IPS-20b (cell line): ENCODE measurements around the gene NBEAL1.
"Not testable (repeated sequence)": the region's sequence is repeated elsewhere in the genome, so short reads cannot be mapped to it uniquely, and the experiment has no call there.

Experiments
- H3K27ac ChIP-seq: one replicate; pipeline ENCODE4 v1.5.1; 2013; ENCODE audit warnings: low read length
- H3K27me3 ChIP-seq: 2 replicates; pipeline ENCODE4 v1.6.1; 2013; ENCODE audit warnings: mild to moderate bottlenecking, low read length, inconsistent platforms; ENCODE audit not compliant: insufficient read depth
- H3K36me3 ChIP-seq: 2 replicates; pipeline ENCODE4 v1.6.1; 2013; ENCODE audit warnings: low read depth, mild to moderate bottlenecking, inconsistent platforms, low read length, moderate library complexity; ENCODE audit not compliant: insufficient read depth
- H3K4me1 ChIP-seq: 2 replicates; pipeline ENCODE4 v1.6.1; 2013; ENCODE audit warnings: mild to moderate bottlenecking, control low read depth, inconsistent platforms, low read length, moderate library complexity; ENCODE audit not compliant: insufficient read depth
- H3K4me3 ChIP-seq: 2 replicates; pipeline ENCODE4 v1.5.1; 2013; ENCODE audit warnings: mild to moderate bottlenecking, low read length, inconsistent platforms
- H3K9ac ChIP-seq: 2 replicates; pipeline ENCODE4 v1.6.1; 2013; ENCODE audit warnings: low read depth, mild to moderate bottlenecking, inconsistent platforms, low read length, moderate library complexity
- H3K9me3 ChIP-seq: 2 replicates; pipeline ENCODE4 v1.6.1; 2013; ENCODE audit warnings: mild to moderate bottlenecking, low read depth, low read length, inconsistent platforms; ENCODE audit not compliant: insufficient read depth

NBEAL1 gene

GRCh38 chr2:203185864-203186263 is 171.2 kb downstream of the NBEAL1 start:
- H3K4me1 ChIP-seq, result no peaks in the 10 kb centered on the region
- H3K4me3 ChIP-seq, result no peak overlapping the region
- no peaks in the 10 kb centered on the region; the same call in 1 of the 2 replicates for H3K36me3 ChIP-seq
- H3K9ac ChIP-seq, result no peak overlapping the region
- H3K27ac ChIP-seq, result no peak overlapping the region
- no peaks in the 10 kb centered on the region for H3K9me3 ChIP-seq
- no peaks in the 10 kb centered on the region for H3K27me3 ChIP-seq

DNA sequence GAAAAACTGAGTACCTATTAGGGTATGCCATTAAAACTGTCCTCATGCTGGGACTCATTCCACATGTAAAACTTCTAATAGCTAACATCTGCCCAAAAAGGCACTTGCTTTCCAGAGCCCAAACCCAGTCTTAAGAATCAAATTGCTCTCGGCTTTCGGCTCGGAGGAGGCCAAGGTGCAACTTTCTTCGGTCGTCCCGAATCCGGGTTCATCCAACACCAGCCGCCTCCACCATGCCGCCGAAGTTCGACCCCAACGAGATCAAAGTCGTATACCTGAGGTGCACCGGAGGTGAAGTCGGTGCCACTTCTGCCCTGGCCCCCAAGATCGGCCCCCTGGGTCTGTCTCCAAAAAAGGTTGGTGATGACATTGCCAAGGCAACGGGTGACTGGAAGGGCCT is 175.9 kb downstream of the NBEAL1 start:
- H3K27me3 ChIP-seq, H3K36me3 ChIP-seq, H3K27ac ChIP-seq: not testable (repeated sequence)

GRCh38 chr2:203191026-203191425 is 176.4 kb downstream of the NBEAL1 start:
- H3K27me3 ChIP-seq, H3K4me1 ChIP-seq, H3K36me3 ChIP-seq: not testable (repeated sequence)

More for the DNA sequence above, 175.9 kb downstream of the NBEAL1 start:
- not testable (repeated sequence) for H3K4me1 ChIP-seq, H3K4me3 ChIP-seq, H3K9me3 ChIP-seq, H3K9ac ChIP-seq

DNA sequence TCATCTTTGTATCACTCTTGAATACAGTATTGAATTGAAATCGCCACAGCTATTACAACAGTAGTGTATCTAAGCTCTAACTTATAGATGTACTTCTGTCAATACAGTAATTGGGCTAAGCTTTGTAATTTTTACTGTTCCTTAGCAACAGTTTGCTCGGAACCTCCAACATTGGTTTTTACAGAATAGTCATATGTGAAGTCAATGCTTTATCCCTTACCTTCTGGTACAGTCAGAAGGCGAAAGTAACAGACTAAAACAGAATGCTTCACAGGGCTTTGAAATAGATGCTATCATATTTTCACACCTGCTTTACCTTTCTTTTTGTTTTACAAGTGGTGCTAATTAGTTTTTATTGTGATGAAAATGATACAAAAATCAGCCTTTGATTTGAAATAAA is 177.3 kb downstream of the NBEAL1 start:
- Histone ChIP-seq H3K27ac (no peak overlapping the region), H3K9me3 (no peaks in the 10 kb centered on the region), H3K9ac (no peak overlapping the region), H3K4me1 (no peaks in the 10 kb centered on the region), H3K4me3 (no peak overlapping the region), H3K27me3 (no peaks in the 10 kb centered on the region), H3K36me3 (no peaks in the 10 kb centered on the region; the same call in 1 of the 2 replicates)

More at GRCh38 chr2:203191026-203191425, 176.4 kb downstream of the NBEAL1 start:
- not testable (repeated sequence) for H3K27ac ChIP-seq, H3K4me3 ChIP-seq, H3K9ac ChIP-seq, H3K9me3 ChIP-seq

DNA sequence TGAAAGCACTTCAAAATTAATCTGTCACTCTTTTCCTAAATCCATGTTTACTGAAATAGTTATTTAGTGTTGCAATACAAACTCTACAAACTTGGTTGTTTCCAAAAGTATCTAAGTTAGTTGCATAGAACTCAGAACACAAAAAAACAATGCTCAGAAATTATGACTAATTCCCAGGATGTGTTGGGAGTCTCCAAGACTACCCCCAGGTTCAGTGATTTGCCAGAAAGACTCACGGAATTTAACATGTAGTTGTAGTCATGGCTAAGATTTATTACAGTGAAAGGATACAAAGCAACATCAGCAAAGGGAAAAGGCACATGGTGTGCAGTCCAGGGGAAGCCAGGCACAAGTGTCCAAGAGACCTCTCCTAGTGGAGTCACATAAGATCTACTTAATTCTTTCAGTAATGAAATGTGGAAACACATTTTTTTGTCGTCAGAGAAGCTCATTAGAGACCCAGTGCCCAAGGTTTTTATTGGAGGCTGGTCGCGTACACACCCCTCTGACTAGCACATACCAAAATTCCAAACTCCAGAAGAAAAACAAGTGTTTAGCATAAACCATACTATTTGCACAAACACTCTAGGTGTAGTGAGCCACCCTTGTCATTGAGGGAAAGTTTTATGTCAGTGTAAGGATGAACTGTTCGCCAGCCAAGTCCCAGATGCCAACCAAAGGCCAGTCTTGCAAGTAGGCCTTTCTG is 180.8 kb downstream of the NBEAL1 start:
- Histone ChIP-seq H3K27me3 (no peaks in the 10 kb centered on the region), H3K27ac (no peak overlapping the region), H3K4me1 (no peaks in the 10 kb centered on the region), H3K36me3 (no peaks in the 10 kb centered on the region; the same call in 1 of the 2 replicates), H3K9me3 (no peaks in the 10 kb centered on the region), H3K9ac (no peak overlapping the region), H3K4me3 (no peak overlapping the region)

GRCh38 chr2:203200866-203201265 is 186.2 kb downstream of the NBEAL1 start:
- Histone ChIP-seq H3K4me3 (no peak overlapping the region), H3K9me3 (no peaks in the 10 kb centered on the region; the same call in 1 of the 2 replicates), H3K27me3 (no peaks in the 10 kb centered on the region), H3K4me1 (no peaks in the 10 kb centered on the region), H3K27ac (no peak overlapping the region), H3K9ac (no peak overlapping the region), H3K36me3 (0 out of 2 replicates have a peak, but pooled peaks cover 3% of the 10 kb centered on the region)

GRCh38 chr2:203201426-203201825 is 186.8 kb downstream of the NBEAL1 start:
- no peak overlapping the region for H3K9ac ChIP-seq
- H3K4me1 ChIP-seq, result no peaks in the 10 kb centered on the region
- no peaks in the 10 kb centered on the region for H3K27me3 ChIP-seq
- no peaks in the 10 kb centered on the region; the same call in 1 of the 2 replicates for H3K9me3 ChIP-seq
- H3K4me3 ChIP-seq, result no peak overlapping the region
- no peak overlapping the region for H3K27ac ChIP-seq
- H3K36me3 ChIP-seq, result 0 out of 2 replicates have a peak, but pooled peaks cover 4% of the 10 kb centered on the region

GRCh38 chr2:203209538-203209937 is 194.9 kb downstream of the NBEAL1 start:
- Histone ChIP-seq H3K9me3 (no peaks in the 10 kb centered on the region; the same call in 1 of the 2 replicates), H3K4me1 (no peaks in the 10 kb centered on the region), H3K9ac (no peak overlapping the region), H3K36me3 (0 out of 2 replicates have a peak, but pooled peaks cover 4% of the 10 kb centered on the region), H3K27me3 (no peaks in the 10 kb centered on the region), H3K4me3 (no peak overlapping the region), H3K27ac (no peak overlapping the region)

GRCh38 chr2:203225423-203226039 is 210.9 kb downstream of the NBEAL1 start:
- Histone ChIP-seq H3K9ac (no peak overlapping the region), H3K4me1 (no peaks in the 10 kb centered on the region), H3K9me3 (no peaks in the 10 kb centered on the region), H3K4me3 (no peak overlapping the region), H3K36me3 (no peaks in the 10 kb centered on the region), H3K27ac (no peak overlapping the region), H3K27me3 (no peaks in the 10 kb centered on the region)

GRCh38 chr2:203229674-203230073 is 215.0 kb downstream of the NBEAL1 start:
- H3K27me3 ChIP-seq, H3K9ac ChIP-seq: not testable (repeated sequence)

DNA sequence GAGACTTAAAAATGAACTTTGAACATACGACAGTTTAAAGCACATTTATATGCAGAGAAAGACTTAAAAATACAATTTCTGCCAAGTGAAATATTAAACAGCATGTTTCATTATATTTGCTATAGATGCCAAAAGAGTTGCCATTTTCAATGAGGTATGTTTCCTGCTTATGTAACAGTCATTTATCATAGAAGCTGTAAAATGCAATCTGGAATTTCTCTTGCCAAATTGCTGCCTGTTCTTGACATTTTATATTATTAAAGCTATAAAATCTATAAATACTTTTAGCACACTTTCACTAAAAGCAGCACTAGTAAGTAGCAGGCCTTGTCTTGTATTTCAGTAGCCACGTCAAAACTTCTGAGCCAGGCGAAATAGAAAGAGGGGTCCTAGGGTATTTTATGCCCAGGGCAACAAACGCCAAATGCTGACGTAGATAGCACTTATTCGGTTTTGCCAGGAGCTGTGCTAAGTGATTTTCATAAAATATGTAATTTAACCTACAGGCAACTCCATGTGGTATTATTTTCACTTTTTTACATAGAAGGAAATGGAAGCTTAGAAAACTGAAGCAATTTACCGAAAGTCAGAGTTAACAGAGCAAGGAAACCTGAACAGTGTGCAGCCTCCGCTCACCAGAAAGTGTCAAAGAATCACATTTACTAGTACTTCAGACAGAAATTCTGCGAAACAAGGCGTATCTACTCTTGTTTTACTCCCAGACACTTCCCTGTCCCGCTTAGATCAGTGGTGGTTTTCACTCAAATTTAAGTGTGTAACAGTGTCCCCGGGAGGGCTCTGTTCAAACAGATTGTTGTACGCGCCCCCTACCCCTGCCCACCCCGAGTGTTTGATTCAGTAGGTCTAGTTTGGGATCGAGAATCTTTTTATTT is 222.9 kb downstream of the NBEAL1 start:
- H3K9ac ChIP-seq, result no peak overlapping the region
- H3K27ac ChIP-seq, result no peak overlapping the region
- H3K4me3 ChIP-seq, result peak overlapping the region; percentile 98; the same call in 1 of the 2 replicates
- H3K4me1 ChIP-seq, result no peaks in the 10 kb centered on the region
- H3K27me3 ChIP-seq, result no peaks in the 10 kb centered on the region
- no peaks in the 10 kb centered on the region for H3K9me3 ChIP-seq
- no peaks in the 10 kb centered on the region for H3K36me3 ChIP-seq

More at GRCh38 chr2:203229674-203230073, 215.0 kb downstream of the NBEAL1 start:
- not testable (repeated sequence) for H3K9me3 ChIP-seq, H3K4me1 ChIP-seq, H3K36me3 ChIP-seq, H3K4me3 ChIP-seq, H3K27ac ChIP-seq
